HEK293 (cell line): ENCODE results near the gene MEIG1.

Source experiments
- BCL11B ChIP-seq: fragments of 450-650 bp; formaldehyde crosslinking; IDR thresholded peaks from 2 replicates; pipeline ENCODE4 v1.5.1; 2016; ENCODE audit warnings: low read depth, missing biosample characterization, missing genetic modification characterization
- ELK4 ChIP-seq: IDR thresholded peaks from 2 replicates; pipeline ENCODE4 v1.6.1; 2011; ENCODE audit warnings: mild to moderate bottlenecking, low read depth, low read length, borderline replicate concordance
- GFI1B ChIP-seq: fragments of 450-650 bp; formaldehyde crosslinking; IDR thresholded peaks from 2 replicates; pipeline ENCODE4 v1.5.1; 2016; ENCODE audit warnings: missing biosample characterization, missing genetic modification characterization
- KLF7 ChIP-seq: fragments of 450-650 bp; formaldehyde crosslinking; IDR thresholded peaks from 2 replicates; pipeline ENCODE4 v1.5.1; 2016; ENCODE audit warnings: missing biosample characterization, missing genetic modification characterization, borderline replicate concordance
- PRDM1 ChIP-seq: fragments of 450-650 bp; formaldehyde crosslinking; IDR thresholded peaks from 2 replicates; pipeline ENCODE4; 2016; ENCODE audit warnings: missing biosample characterization, missing genetic modification characterization
- REPIN1 ChIP-seq: fragments of 450-650 bp; formaldehyde crosslinking; IDR thresholded peaks from 2 replicates; pipeline ENCODE4 v1.5.1; 2017; ENCODE audit warnings: missing biosample characterization, missing genetic modification characterization, low read depth
- WT1 ChIP-seq: fragments of 450-650 bp; formaldehyde crosslinking; IDR thresholded peaks from 2 replicates; pipeline ENCODE4 v1.5.1; 2016; ENCODE audit warnings: missing biosample characterization, missing genetic modification characterization
- ZBTB7A ChIP-seq: fragments of 450-650 bp; formaldehyde crosslinking; IDR thresholded peaks from 2 replicates; pipeline ENCODE4 v1.5.1; 2016; ENCODE audit warnings: low read depth, missing biosample characterization, missing genetic modification characterization
- ZBTB8A ChIP-seq: fragments of 450-650 bp; formaldehyde crosslinking; IDR thresholded peaks from 2 replicates; pipeline ENCODE4 v1.5.1; 2016; ENCODE audit warnings: missing biosample characterization, missing genetic modification characterization
- ZFP37 ChIP-seq: fragments of 450-650 bp; formaldehyde crosslinking; IDR thresholded peaks from 2 replicates; pipeline ENCODE4 v1.5.1; 2016; ENCODE audit warnings: missing biosample characterization, missing genetic modification characterization
- ZIC2 ChIP-seq: fragments of 450-650 bp; formaldehyde crosslinking; IDR thresholded peaks from 2 replicates; pipeline ENCODE4 v1.5.1; 2016; ENCODE audit warnings: missing biosample characterization, missing genetic modification characterization
- ZNF175 ChIP-seq: fragments of 450-650 bp; formaldehyde crosslinking; IDR thresholded peaks from 2 replicates; pipeline ENCODE4 v1.5.1; 2016; ENCODE audit warnings: missing biosample characterization, missing genetic modification characterization
- ZNF366 ChIP-seq: fragments of 450-650 bp; formaldehyde crosslinking; conservative IDR thresholded peaks from 2 replicates; pipeline ENCODE4 v1.5.1; 2016; ENCODE audit warnings: missing biosample characterization, missing genetic modification characterization
- ZNF433 ChIP-seq: fragments of 450-650 bp; formaldehyde crosslinking; IDR thresholded peaks from 2 replicates; pipeline ENCODE4 v1.5.1; 2016; ENCODE audit warnings: missing biosample characterization, missing genetic modification characterization, low read depth
- ZNF521 ChIP-seq: fragments of 450-650 bp; formaldehyde crosslinking; IDR thresholded peaks from 2 replicates; pipeline ENCODE4 v1.5.1; 2017; ENCODE audit warnings: missing biosample characterization, mild to moderate bottlenecking, missing genetic modification characterization
- ZNF560 ChIP-seq: fragments of 450-650 bp; formaldehyde crosslinking; IDR thresholded peaks from 2 replicates; pipeline ENCODE4 v1.5.1; 2017; ENCODE audit warnings: missing biosample characterization, missing genetic modification characterization, borderline replicate concordance
- ZNF677 ChIP-seq: fragments of 450-650 bp; IDR thresholded peaks from 2 replicates; pipeline ENCODE4 v1.5.0; 2018; ENCODE audit warnings: missing biosample characterization, mild to moderate bottlenecking, missing genetic modification characterization, moderate library complexity
- ZSCAN4 ChIP-seq: fragments of 450-650 bp; formaldehyde crosslinking; IDR thresholded peaks from 2 replicates; pipeline ENCODE4 v1.5.1; 2017; ENCODE audit warnings: missing biosample characterization, missing genetic modification characterization
- TF ChIP-seq, protein P1 (sequence below): fragments of 450-650 bp; IDR thresholded peaks from 2 replicates; pipeline ENCODE4 v1.5.1; 2018; ENCODE audit warnings: missing biosample characterization, mild to moderate bottlenecking, missing genetic modification characterization
- TF ChIP-seq, protein P2 (sequence below): sonication (generic); formaldehyde crosslinking; IDR thresholded peaks from 2 replicates; pipeline ENCODE4 v1.8.1; 2022; ENCODE audit warnings: mild to moderate bottlenecking, moderate library complexity, missing genetic modification reagents
- TF ChIP-seq, protein P3 (sequence below): fragments of 450-650 bp; formaldehyde crosslinking; IDR thresholded peaks from 2 replicates; pipeline ENCODE4 v1.5.1; 2016; ENCODE audit warnings: missing biosample characterization, missing genetic modification characterization
- TF ChIP-seq, protein P4 (sequence below): fragments of 450-650 bp; formaldehyde crosslinking; optimal IDR thresholded peaks from 2 replicates; pipeline ENCODE3; 2016; ENCODE audit warnings: missing biosample characterization, mild to moderate bottlenecking, missing genetic modification characterization

The MEIG1 gene

GRCh38 chr10:14959221-14960057 is at the start of gene MEIG1 (continued):
- TF ChIP-seq ZSCAN4 (0 out of 2 replicates have a peak, but pooled peaks have one; percentile 45), ZNF366 (tag by site-specific recombination) (peak; percentile 88), WT1 (tag by site-specific recombination) (no peak; the same call in none of the 2 replicates), GFI1B (peak; percentile 78), ZBTB7A (tag by site-specific recombination) (0 out of 2 replicates have a peak, but pooled peaks have one; percentile 43), ZNF560 (no peak), ZBTB8A (tag by site-specific recombination) (peak; percentile 58; the same call in 1 of the 2 replicates), BCL11B (peak; percentile 91), ELK4 (peak; percentile 79; the same call in 1 of the 2 replicates), KLF7 (tag by site-specific recombination) (peak; percentile 39), ZNF521 (tag by site-specific recombination) (no peak), REPIN1 (peak; percentile 51; the same call in 1 of the 2 replicates), ZNF433 (tag by site-specific recombination) (0 out of 2 replicates have a peak, but pooled peaks have one; percentile 16), ZNF175 (tag by site-specific recombination) (no peak), ZNF677 (no peak), ZIC2 (tag by site-specific recombination) (peak; percentile 17; the same call in 1 of the 2 replicates), PRDM1 (tag by site-specific recombination) (no peak), ZFP37 (tag by site-specific recombination) (peak; percentile 88; the same call in 1 of the 2 replicates)
- TF ChIP-seq, protein P1, sequence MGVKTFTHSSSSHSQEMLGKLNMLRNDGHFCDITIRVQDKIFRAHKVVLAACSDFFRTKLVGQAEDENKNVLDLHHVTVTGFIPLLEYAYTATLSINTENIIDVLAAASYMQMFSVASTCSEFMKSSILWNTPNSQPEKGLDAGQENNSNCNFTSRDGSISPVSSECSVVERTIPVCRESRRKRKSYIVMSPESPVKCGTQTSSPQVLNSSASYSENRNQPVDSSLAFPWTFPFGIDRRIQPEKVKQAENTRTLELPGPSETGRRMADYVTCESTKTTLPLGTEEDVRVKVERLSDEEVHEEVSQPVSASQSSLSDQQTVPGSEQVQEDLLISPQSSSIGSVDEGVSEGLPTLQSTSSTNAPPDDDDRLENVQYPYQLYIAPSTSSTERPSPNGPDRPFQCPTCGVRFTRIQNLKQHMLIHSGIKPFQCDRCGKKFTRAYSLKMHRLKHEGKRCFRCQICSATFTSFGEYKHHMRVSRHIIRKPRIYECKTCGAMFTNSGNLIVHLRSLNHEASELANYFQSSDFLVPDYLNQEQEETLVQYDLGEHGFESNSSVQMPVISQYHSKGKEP (tag by site-specific recombination) = 0 out of 2 replicates have a peak, but pooled peaks have one; percentile 23
- TF ChIP-seq, protein P2, sequence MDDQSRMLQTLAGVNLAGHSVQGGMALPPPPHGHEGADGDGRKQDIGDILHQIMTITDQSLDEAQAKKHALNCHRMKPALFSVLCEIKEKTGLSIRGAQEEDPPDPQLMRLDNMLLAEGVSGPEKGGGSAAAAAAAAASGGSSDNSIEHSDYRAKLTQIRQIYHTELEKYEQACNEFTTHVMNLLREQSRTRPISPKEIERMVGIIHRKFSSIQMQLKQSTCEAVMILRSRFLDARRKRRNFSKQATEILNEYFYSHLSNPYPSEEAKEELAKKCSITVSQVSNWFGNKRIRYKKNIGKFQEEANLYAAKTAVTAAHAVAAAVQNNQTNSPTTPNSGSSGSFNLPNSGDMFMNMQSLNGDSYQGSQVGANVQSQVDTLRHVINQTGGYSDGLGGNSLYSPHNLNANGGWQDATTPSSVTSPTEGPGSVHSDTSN (CRISPR knock-in tag) = no peak
- TF ChIP-seq, protein P3, sequence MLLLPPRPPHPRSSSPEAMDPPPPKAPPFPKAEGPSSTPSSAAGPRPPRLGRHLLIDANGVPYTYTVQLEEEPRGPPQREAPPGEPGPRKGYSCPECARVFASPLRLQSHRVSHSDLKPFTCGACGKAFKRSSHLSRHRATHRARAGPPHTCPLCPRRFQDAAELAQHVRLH (tag by site-specific recombination) = peak; percentile 97
- TF ChIP-seq, protein P4, sequence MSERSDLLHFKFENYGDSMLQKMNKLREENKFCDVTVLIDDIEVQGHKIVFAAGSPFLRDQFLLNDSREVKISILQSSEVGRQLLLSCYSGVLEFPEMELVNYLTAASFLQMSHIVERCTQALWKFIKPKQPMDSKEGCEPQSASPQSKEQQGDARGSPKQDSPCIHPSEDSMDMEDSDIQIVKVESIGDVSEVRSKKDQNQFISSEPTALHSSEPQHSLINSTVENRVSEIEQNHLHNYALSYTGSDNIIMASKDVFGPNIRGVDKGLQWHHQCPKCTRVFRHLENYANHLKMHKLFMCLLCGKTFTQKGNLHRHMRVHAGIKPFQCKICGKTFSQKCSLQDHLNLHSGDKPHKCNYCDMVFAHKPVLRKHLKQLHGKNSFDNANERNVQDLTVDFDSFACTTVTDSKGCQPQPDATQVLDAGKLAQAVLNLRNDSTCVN (tag by site-specific recombination) = peak; percentile 43
- TF ChIP-seq, all 188 proteins: peak for 77
